Endothelial cell (in vitro differentiated cells): ENCODE results near the gene KNDC1. TPM values are rescaled to one million over a fixed set of nuclear protein-coding genes. Genes with fewer than 3 reads are reported as not detected.

Experiments used
- DNase-seq: peaks from one replicate; pipeline ENCODE4 v3.0.0; 2021; ENCODE audit warnings: low spot score
- H3K27ac Mint-ChIP-seq: one replicate; pipeline ENCODE4 v1.8.0; 2021; ENCODE audit warnings: mixed read lengths, inconsistent platforms; ENCODE audit not compliant: unreplicated experiment
- H3K27me3 Mint-ChIP-seq: one replicate; pipeline ENCODE4 v1.8.0; 2021; ENCODE audit warnings: mild to moderate bottlenecking, moderate library complexity, mixed read lengths, inconsistent platforms; ENCODE audit not compliant: unreplicated experiment
- H3K36me3 Mint-ChIP-seq: one replicate; pipeline ENCODE4 v1.8.0; 2021; ENCODE audit warnings: mild to moderate bottlenecking, low read depth, mixed read lengths, inconsistent platforms; ENCODE audit not compliant: unreplicated experiment
- H3K4me1 Mint-ChIP-seq: one replicate; pipeline ENCODE4 v1.8.0; 2021; ENCODE audit warnings: mild to moderate bottlenecking, mixed read lengths, inconsistent platforms; ENCODE audit not compliant: unreplicated experiment
- H3K4me3 Mint-ChIP-seq: one replicate; pipeline ENCODE4 v1.8.0; 2021; ENCODE audit warnings: mild to moderate bottlenecking, mixed read lengths, inconsistent platforms; ENCODE audit not compliant: unreplicated experiment
- H3K9me3 Mint-ChIP-seq: one replicate; pipeline ENCODE4 v1.8.0; 2021; ENCODE audit warnings: mixed read lengths, inconsistent platforms; ENCODE audit not compliant: unreplicated experiment
- total RNA-seq: library from RNA; stranded (reverse); fragmentation: NEBNext Ultra II Directional; extraction: Animal tissue kit (Norgen Biotek cat#: 25700); gene quantifications from one replicate; pipeline ENCODE4 v1.2.1, GENCODE V29; 2021; ENCODE audit not compliant: unreplicated experiment
- TF ChIP-seq, protein P1 (sequence below): fragments of 200-600 bp; sonication (generic); IDR thresholded peaks from one replicate; pipeline ENCODE4 v1.5.0; 2021; ENCODE audit warnings: antibody characterized with exemption; ENCODE audit not compliant: unreplicated experiment

Gene KNDC1
- total RNA-seq, 1 donor from 2014 or later: 1.3 TPM

DNA sequence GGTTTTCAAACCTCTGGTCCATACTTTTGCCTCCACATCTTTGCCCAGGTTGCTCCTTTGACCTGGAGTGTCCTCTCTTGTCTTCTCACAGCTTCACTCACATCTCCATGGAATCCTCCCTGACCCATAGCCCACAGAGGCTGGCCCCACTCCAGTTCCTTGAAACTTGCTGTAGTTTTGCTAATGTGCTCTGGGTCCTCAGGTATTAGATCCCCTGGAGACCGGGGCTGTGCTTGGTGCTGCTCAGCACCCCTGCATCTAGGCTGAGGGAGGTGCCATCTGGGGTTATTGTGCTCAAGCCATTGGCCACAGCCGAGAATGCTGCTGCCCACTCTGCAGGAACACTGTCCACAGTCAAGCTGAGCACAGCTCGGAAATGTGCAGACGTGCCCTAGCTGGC is 16.5 kb downstream of the KNDC1 start:
- peaks cover 2% of the 10 kb centered on the region for H3K4me1 Mint-ChIP-seq
- H3K9me3 Mint-ChIP-seq: no peaks in the 10 kb centered on the region
- peaks cover 10% of the 10 kb centered on the region for H3K27me3 Mint-ChIP-seq
- H3K36me3 Mint-ChIP-seq: no peaks in the 10 kb centered on the region
- no peak for DNase-seq
- H3K4me3 Mint-ChIP-seq: no peak overlapping the region
- TF ChIP-seq, protein P1, sequence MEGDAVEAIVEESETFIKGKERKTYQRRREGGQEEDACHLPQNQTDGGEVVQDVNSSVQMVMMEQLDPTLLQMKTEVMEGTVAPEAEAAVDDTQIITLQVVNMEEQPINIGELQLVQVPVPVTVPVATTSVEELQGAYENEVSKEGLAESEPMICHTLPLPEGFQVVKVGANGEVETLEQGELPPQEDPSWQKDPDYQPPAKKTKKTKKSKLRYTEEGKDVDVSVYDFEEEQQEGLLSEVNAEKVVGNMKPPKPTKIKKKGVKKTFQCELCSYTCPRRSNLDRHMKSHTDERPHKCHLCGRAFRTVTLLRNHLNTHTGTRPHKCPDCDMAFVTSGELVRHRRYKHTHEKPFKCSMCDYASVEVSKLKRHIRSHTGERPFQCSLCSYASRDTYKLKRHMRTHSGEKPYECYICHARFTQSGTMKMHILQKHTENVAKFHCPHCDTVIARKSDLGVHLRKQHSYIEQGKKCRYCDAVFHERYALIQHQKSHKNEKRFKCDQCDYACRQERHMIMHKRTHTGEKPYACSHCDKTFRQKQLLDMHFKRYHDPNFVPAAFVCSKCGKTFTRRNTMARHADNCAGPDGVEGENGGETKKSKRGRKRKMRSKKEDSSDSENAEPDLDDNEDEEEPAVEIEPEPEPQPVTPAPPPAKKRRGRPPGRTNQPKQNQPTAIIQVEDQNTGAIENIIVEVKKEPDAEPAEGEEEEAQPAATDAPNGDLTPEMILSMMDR: no peak
- H3K27ac Mint-ChIP-seq: no peak overlapping the region

DNA sequence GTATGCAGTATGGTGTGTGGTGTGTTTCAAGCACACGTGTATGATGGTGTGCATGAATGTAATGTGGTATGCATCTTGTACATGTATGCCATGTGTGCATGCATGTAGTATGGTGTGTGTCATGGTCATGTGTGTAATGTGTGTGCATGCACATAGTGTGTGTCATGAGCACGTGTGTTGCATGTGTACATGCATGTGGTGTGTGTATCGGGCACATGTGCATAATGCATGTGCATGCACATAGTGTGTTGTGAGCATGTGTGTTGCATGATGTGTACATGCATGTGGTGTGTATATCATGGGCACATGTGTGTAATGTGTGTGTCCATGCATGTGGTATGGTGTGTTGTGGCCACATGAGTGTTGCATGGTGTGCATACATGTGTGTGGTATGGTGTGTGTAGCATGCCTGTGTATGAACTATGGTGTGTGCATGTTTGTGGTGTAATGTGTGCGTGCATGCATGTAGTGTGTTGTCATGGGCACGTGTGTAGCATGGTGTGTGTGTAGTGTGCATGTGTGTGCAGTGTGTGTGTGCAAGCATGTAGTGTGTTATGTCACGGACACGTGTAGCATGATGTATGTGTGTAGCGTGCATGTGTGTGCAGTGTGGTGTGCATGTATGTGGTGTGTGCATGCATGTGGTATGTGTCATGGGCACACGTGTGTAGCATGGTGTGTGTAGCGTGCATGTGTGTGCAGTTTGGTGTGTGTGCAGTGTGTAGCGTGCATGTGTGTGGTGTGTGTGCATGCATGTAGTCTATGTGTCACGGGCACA is 17.6 kb downstream of the KNDC1 start:
- Mint-ChIP-seq H3K27me3 (peaks cover 11% of the 10 kb centered on the region), H3K4me3 (no peak overlapping the region), H3K27ac (no peak overlapping the region), H3K36me3 (no peaks in the 10 kb centered on the region), H3K9me3 (no peaks in the 10 kb centered on the region), H3K4me1 (peaks cover 2% of the 10 kb centered on the region)
- TF ChIP-seq, protein P1: no peak
- DNase-seq: no peak

DNA sequence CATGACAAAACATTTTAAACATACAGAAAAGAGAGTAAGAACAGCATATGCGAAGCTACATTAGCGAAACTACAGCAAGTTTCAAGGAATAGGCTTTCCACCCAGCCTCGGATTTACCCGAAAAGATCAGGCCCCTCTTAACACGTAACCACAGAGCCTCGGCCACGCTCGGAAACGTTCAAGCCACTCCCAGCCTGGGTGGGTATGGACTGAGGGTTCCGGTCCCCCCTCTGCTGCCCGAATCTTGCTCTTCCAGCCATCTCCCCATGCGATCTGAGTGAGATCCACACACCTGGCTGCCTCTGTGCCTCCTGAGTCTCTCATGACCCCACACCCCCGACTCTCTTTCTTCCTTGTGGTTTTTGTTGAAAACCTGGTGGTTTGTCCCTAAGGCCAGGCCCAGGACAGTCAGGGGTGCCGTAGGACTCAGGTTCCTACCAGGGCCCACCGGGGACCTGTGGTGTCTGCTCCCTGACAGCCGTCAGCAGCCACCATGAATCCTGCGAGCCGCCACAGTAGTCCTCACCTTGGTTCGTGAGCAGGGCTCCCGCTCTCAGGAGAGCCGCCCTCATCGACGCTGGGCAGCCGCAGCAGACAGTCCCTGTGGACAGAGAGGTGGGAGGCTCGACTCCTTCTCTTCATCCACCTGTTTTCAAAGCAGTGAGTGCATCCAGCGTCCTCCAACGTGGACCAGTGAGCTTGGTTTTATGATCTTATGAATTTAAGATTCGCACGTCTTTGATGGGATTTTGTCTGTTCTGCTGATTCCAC is 18.5 kb downstream of the KNDC1 start:
- Mint-ChIP-seq H3K27me3 (peaks cover 11% of the 10 kb centered on the region), H3K4me1 (peaks cover 2% of the 10 kb centered on the region), H3K4me3 (no peak overlapping the region), H3K27ac (no peak overlapping the region), H3K36me3 (no peaks in the 10 kb centered on the region), H3K9me3 (no peaks in the 10 kb centered on the region)
- DNase-seq: no peak
- TF ChIP-seq, protein P1: no peak

DNA sequence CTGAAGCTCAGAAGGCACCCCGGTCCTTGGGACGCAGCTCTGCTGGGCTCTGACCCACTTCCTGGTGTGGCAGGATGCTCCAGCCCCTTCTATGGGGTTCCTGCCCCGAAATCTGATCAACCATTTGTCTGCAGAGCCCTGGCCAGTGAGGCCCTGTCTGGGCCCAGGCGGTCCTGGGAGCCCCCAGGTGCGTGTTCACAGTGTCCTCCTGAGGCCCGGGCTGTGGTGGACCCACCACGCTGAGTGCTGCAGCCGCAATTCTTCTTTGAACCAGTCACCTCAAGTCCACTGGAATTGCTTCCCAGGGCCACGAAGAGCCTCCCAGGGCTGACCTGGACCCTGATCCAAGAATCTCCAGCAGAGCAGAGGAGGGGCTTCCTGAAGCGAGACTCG is 19.1 kb downstream of the KNDC1 start:
- Mint-ChIP-seq H3K36me3 (no peaks in the 10 kb centered on the region), H3K27me3 (peaks cover 11% of the 10 kb centered on the region), H3K9me3 (no peaks in the 10 kb centered on the region), H3K27ac (no peak overlapping the region), H3K4me1 (peaks cover 2% of the 10 kb centered on the region), H3K4me3 (no peak overlapping the region)
- no peak for DNase-seq
- TF ChIP-seq, protein P1: no peak

DNA sequence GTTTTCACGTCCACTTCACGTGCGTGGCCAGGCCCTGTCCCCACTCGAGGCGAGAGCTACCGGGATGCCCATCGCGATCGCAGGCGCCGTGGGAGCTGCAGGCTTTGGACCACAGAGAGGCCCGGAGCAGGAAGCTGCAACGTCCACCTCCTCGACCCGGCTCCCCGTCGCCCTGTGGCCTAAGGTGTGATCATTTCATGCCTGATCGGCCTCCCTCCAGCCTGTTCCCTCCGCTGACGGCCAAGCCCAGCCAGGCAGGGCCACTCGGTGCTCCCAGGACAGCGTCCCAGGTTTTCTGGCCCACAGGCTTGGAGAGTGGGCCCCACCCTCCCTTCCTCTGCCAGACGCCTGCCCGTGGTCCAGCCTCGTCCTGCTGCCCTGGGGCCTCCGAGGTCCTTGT is 19.6 kb downstream of the KNDC1 start:
- no peaks in the 10 kb centered on the region for H3K36me3 Mint-ChIP-seq
- TF ChIP-seq, protein P1: no peak
- H3K4me3 Mint-ChIP-seq: no peak overlapping the region
- no peak overlapping the region for H3K27ac Mint-ChIP-seq
- H3K27me3 Mint-ChIP-seq: peaks cover 14% of the 10 kb centered on the region
- DNase-seq: no peak
- peaks cover 2% of the 10 kb centered on the region for H3K4me1 Mint-ChIP-seq
- H3K9me3 Mint-ChIP-seq: no peaks in the 10 kb centered on the region
